Spleen (tissue), 11 donors: ENCODE measurements around the gene VPS18. TPM values are rescaled to one million over a fixed set of nuclear protein-coding genes. Genes with fewer than 3 reads are reported as not detected.

Source experiments
- DNase-seq: peaks from one replicate; pipeline ENCODE4 v3.0.0-alpha.2; 2020
- H3K27ac ChIP-seq, 8 donors: fragments of 200-600 bp; sonication (generic) in 7 of 8; 1 replicate in 4 of 8; 2 replicates in 4 of 8; pipeline versions ENCODE4 v1.5.0 to v1.8.0; 2016 to 2021; ENCODE audit warnings: inconsistent platforms in 4 of 8, mild to moderate bottlenecking in 4 of 8, moderate library complexity in 1 of 8
- H3K27me3 ChIP-seq, 7 donors: fragments of 200-600 bp; sonication (generic) in 6 of 7; replicated peaks in 1 of 7; 1 replicate in 4 of 7; 2 replicates in 3 of 7; pipeline versions ENCODE4 v1.5.0 to v1.8.0; 2016 to 2021; ENCODE audit warnings: inconsistent platforms in 3 of 7, mild to moderate bottlenecking in 1 of 7
- H3K36me3 ChIP-seq, 6 donors: fragments of 200-600 bp; sonication (generic) in 5 of 6; 1 replicate in 4 of 6; 2 replicates in 2 of 6; pipeline versions ENCODE4 v1.5.0 to v1.8.0; 2016 to 2021; ENCODE audit warnings: inconsistent platforms in 2 of 6
- H3K4me1 ChIP-seq, 6 donors: fragments of 200-600 bp; sonication (generic) in 5 of 6; 1 replicate in 3 of 6; 2 replicates in 3 of 6; pipeline versions ENCODE4 v1.5.0 to v1.8.0; 2016 to 2021; ENCODE audit warnings: inconsistent platforms in 3 of 6
- H3K4me3 ChIP-seq, 8 donors: fragments of 200-600 bp; sonication (generic) in 7 of 8; 1 replicate in 4 of 8; 2 replicates in 4 of 8; pipeline versions ENCODE4 v1.5.0 to v1.8.0; 2016 to 2021; ENCODE audit warnings: inconsistent platforms in 4 of 8, mild to moderate bottlenecking in 4 of 8, moderate library complexity in 2 of 8
- H3K9me3 ChIP-seq, 8 donors: fragments of 200-600 bp; sonication (generic) in 7 of 8; 1 replicate in 4 of 8; 2 replicates in 4 of 8; pipeline versions ENCODE4 v1.5.0 to v1.8.0; 2016 to 2021; ENCODE audit warnings: inconsistent platforms in 4 of 8
- CTCF ChIP-seq, 11 experiments: fragments of 200-600 bp in 7 of 11; fragments of 450-650 bp in 4 of 11; sonication (generic) in 4 of 11; IDR thresholded peaks in 8 of 11; conservative IDR thresholded peaks in 3 of 11; 1 replicate in 7 of 11; 2 replicates in 4 of 11; pipeline versions ENCODE4 v1.4.0 to v1.8.0; 2016 to 2021; ENCODE audit warnings: antibody characterized with exemption in 11 of 11, inconsistent platforms in 4 of 11, mild to moderate bottlenecking in 1 of 11
- POLR2A ChIP-seq, 3 donors: fragments of 450-650 bp; IDR thresholded peaks; one replicate each; pipeline ENCODE4 v1.5.1; 2017; ENCODE audit warnings: antibody characterized with exemption in 3 of 3, mild to moderate bottlenecking in 1 of 3
- POLR2AphosphoS5 ChIP-seq, 3 donors: sonication (generic); formaldehyde crosslinking; IDR thresholded peaks; one replicate each; pipeline ENCODE4 v1.5.1; 2017; ENCODE audit warnings: antibody characterized with exemption in 3 of 3
- WGBS, 5 donors: extraction: QIAGEN DNeasy Blood & Tissue Kit in 3 of 5; methylation state at CpG; one replicate each; pipeline versions ENCODE4 v1.1.5 to v1.1.7; 2013 to 2018; 5-methylcytosine and 5-hydroxymethylcytosine counted together
- intact Hi-C: fragments of 100-400 bp; cut with DNase I; formaldehyde crosslinking; loops from one replicate; pipeline ENCODE4 v1.15.0; 2023; ENCODE audit warnings: low total_unique reads
- polyA plus RNA-seq, 3 donors: library from polyadenylated mRNA; stranded (reverse); fragments of 200-250 nt; gene quantifications; one replicate each; pipeline ENCODE4 v1.2.1, GENCODE V29; 2013
- total RNA-seq, 7 donors: library from RNA; depleted of rRNA in 3 of 7; stranded (reverse); fragments of >200 nt in 3 of 7; fragmentation: NEBNext Ultra II Directional in 4 of 7; extraction: Animal tissue kit (Norgen Biotek cat#: 25700) in 4 of 7; gene quantifications; one replicate each; pipeline versions ENCODE4 v1.1.0 to v1.2.1, GENCODE V29; 2016 to 2021
- donor health status: healthy with polysubstance abuse.
- donor health status: DM: no; HTN: no; CAD: no; lungs with moderate emphysema.
- donor health status: DM: no; HTN: no; CAD: no.
- donor health status: Bipolar disorder and iron deficiency.
- donor health status: healthy.
- donor health status: DM: no; HTN: no; CAD: no.
- donor health status: DM: yes; HTN: yes; CAD: no.

Gene VPS18
- total and polyA plus RNA-seq, 10 donors, result 7.2 to 29.1 (median 22.3) TPM

- intact Hi-C loops, result no loop called here
- Histone ChIP-seq H3K36me3 (no peaks in the 10 kb centered on the region), H3K27ac (no peak overlapping the region), H3K4me3 (no peak overlapping the region), H3K9me3 (no peaks in the 10 kb centered on the region), H3K4me1 (peaks cover 4 to 21% (median 13%) of the 10 kb centered on the region in 6 donors), H3K27me3 (peaks cover 0 to 5% (median 0%) of the 10 kb centered on the region in 7 donors)
- DNase-seq, result peak; percentile 51
- 62 to 69% (median 65%) methylated on average over 21 of the region's 21 CpGs for WGBS, 5 donors
- no peak for TF ChIP-seq CTCF (IDR thresholded peaks at IDR 0.05 in 8 of 11, conservative IDR thresholded peaks at IDR 0.05 in 3 of 11)
- TF ChIP-seq POLR2AphosphoS5 (IDR thresholded peaks at IDR 0.05), result no peak
- TF ChIP-seq POLR2A (IDR thresholded peaks at IDR 0.05), result no peak
Measured at GRCh38 chr15:40948706-40949473, 54.6 kb downstream of the VPS18 start.

- Histone ChIP-seq H3K4me1 (peaks cover 8 to 25% (median 17%) of the 10 kb centered on the region in 6 donors), H3K36me3 (no peaks in the 10 kb centered on the region), H3K4me3 (no peak overlapping the region), H3K27me3 (peaks cover 0 to 5% (median 0%) of the 10 kb centered on the region in 7 donors), H3K27ac (no peak overlapping the region), H3K9me3 (no peaks in the 10 kb centered on the region)
- intact Hi-C loops, result no loop called here
- WGBS, 5 donors, result 68 to 79% (median 70%) methylated on average over 7 of the region's 7 CpGs
- TF ChIP-seq POLR2AphosphoS5 (IDR thresholded peaks at IDR 0.05) (no peak), CTCF (IDR thresholded peaks at IDR 0.05 in 8 of 11, conservative IDR thresholded peaks at IDR 0.05 in 3 of 11) (no peak), POLR2A (IDR thresholded peaks at IDR 0.05) (no peak)
- peak; percentile 6 for DNase-seq
Measured at GRCh38 chr15:40949756-40950207, 55.5 kb downstream of the VPS18 start.

- no peak for TF ChIP-seq POLR2A (IDR thresholded peaks at IDR 0.05)
- no peak for TF ChIP-seq CTCF (IDR thresholded peaks at IDR 0.05 in 8 of 11, conservative IDR thresholded peaks at IDR 0.05 in 3 of 11)
- TF ChIP-seq POLR2AphosphoS5 (IDR thresholded peaks at IDR 0.05), result no peak
- no peaks in the 10 kb centered on the region for H3K9me3 ChIP-seq
- no peak overlapping the region for H3K4me3 ChIP-seq
- H3K4me1 ChIP-seq, result peaks cover 8 to 25% (median 17%) of the 10 kb centered on the region in 6 donors
- H3K27me3 ChIP-seq, result peaks cover 0 to 5% (median 0%) of the 10 kb centered on the region in 7 donors
- WGBS, 5 donors, result 91 to 96% (median 94%) methylated on average over 4 of the region's 4 CpGs
- H3K36me3 ChIP-seq, result no peaks in the 10 kb centered on the region
- intact Hi-C loops, result no loop called here
- H3K27ac ChIP-seq, result no peak overlapping the region
- DNase-seq, result no peak
Measured at GRCh38 chr15:40951764-40952163, 57.5 kb downstream of the VPS18 start.

GRCh38 chr15:40952301-40952900 lies 58.2 kb downstream of the VPS18 start:
- H3K27me3 ChIP-seq, result peaks cover 0 to 5% (median 0%) of the 10 kb centered on the region in 7 donors
- WGBS, 5 donors, result 55 to 63% (median 59%) methylated on average over 21 to 23 of the region's 23 CpGs
- H3K9me3 ChIP-seq, result no peaks in the 10 kb centered on the region
- peaks cover 8 to 25% (median 17%) of the 10 kb centered on the region in 6 donors for H3K4me1 ChIP-seq
- peak overlapping the region; percentile 57 to 87 (median 80) for H3K4me3 ChIP-seq
- intact Hi-C loops, result no loop called here
- TF ChIP-seq CTCF (IDR thresholded peaks at IDR 0.05 in 8 of 11, conservative IDR thresholded peaks at IDR 0.05 in 3 of 11), result no peak
- TF ChIP-seq POLR2AphosphoS5 (IDR thresholded peaks at IDR 0.05), result no peak
- TF ChIP-seq POLR2A (IDR thresholded peaks at IDR 0.05), result no peak
- peak overlapping the region in 5 of 8 donors; percentile 40 to 82 (median 71) for H3K27ac ChIP-seq
- peak; percentile 74 for DNase-seq
- no peaks in the 10 kb centered on the region for H3K36me3 ChIP-seq
